Endothelial cell of umbilical vein (primary cell): ENCODE data around the gene CLBA1. TPM values are rescaled to one million over a fixed set of nuclear protein-coding genes. Genes with fewer than 3 reads are reported as not detected.

ENCODE experiments used
- BruUV-seq: library from RNA; stranded (reverse); fragments of 400-500 nt; replicated peaks from 2 replicates; lab custom pipeline; 2021; lab: Mats Ljungman, UMichigan
- CTCF ChIA-PET: fragments of 300-600, 350-600 bp; sonication (Branson Sonifier 250); formaldehyde crosslinking; loops from one replicate; lab custom pipeline; 2021; ENCODE audit warnings: antibody characterized with exemption, inconsistent platforms; lab: Charles Lee
- POLR2A ChIA-PET: fragments of 300-600, 350-600 bp; sonication (Branson Sonifier 250); formaldehyde crosslinking; loops from one replicate; lab custom pipeline; 2021; ENCODE audit warnings: antibody characterized with exemption, inconsistent platforms; lab: Charles Lee
- DNase-seq: peaks from one replicate; pipeline ENCODE4 v3.0.0-alpha.2; 2011; ENCODE audit warnings: low read depth, low spot score
- FAIRE-seq: peaks from 2 replicates; lab custom pipeline; 2011; peaks lifted over from hg19 to GRCh38; lab: Jason Lieb, UNC
- H2AFZ ChIP-seq: 2 replicates; pipeline ENCODE4 v1.6.0; 2012; ENCODE audit warnings: low read depth, low read length, control low read depth, inconsistent platforms
- H3K27ac ChIP-seq: 2 replicates; pipeline ENCODE4 v1.5.1; 2011; ENCODE audit warnings: low read depth, mild to moderate bottlenecking, control low read depth, low read length, moderate library complexity; ENCODE audit not compliant: insufficient read depth
- H3K27me3 ChIP-seq, 2 experiments: 2 replicates each; pipeline versions ENCODE4 v1.6.0 to v1.6.1; 2011; ENCODE audit warnings: low read length in 2 of 2, mixed read lengths in 1 of 2; ENCODE audit not compliant: control insufficient read depth in 2 of 2, insufficient read depth in 2 of 2
- H3K36me3 ChIP-seq, 2 experiments: 2 replicates in 1 of 2; 3 replicates in 1 of 2; pipeline ENCODE4 v1.5.1; 2011; ENCODE audit warnings: low read length in 2 of 2, mild to moderate bottlenecking in 1 of 2, moderate library complexity in 1 of 2; ENCODE audit not compliant: control insufficient read depth in 2 of 2, insufficient read depth in 2 of 2; ENCODE audit errors: extremely low read depth in 1 of 2
- H3K4me1 ChIP-seq: 3 replicates; pipeline ENCODE4 v1.5.1; 2011; ENCODE audit warnings: mild to moderate bottlenecking, low read length; ENCODE audit not compliant: control insufficient read depth, insufficient read depth; ENCODE audit errors: extremely low read depth
- H3K4me2 ChIP-seq: 2 replicates; pipeline ENCODE4 v1.6.1; 2011; ENCODE audit warnings: low read length, control low read depth, mixed read lengths; ENCODE audit not compliant: insufficient read depth
- H3K4me3 ChIP-seq, 3 experiments: fragments of 200-600 bp in 1 of 3; sonication (generic), shearing (Covaris generic) in 1 of 3; replicated peaks in 1 of 3; 2 replicates each; pipeline ENCODE4 v1.5.1; 2011 to 2016; ENCODE audit warnings: control low read depth in 3 of 3, low read length in 3 of 3, mild to moderate bottlenecking in 2 of 3, inconsistent platforms in 1 of 3, low read depth in 1 of 3, moderate library complexity in 1 of 3; ENCODE audit not compliant: insufficient read depth in 1 of 3
- H3K79me2 ChIP-seq: 2 replicates; pipeline ENCODE4 v1.6.0; 2012; ENCODE audit warnings: low read length, inconsistent platforms; ENCODE audit not compliant: control insufficient read depth, insufficient read depth
- H3K9ac ChIP-seq: replicated peaks from 2 replicates; pipeline ENCODE3; 2011; ENCODE audit warnings: low read length, control low read depth; ENCODE audit not compliant: insufficient read depth; ENCODE audit errors: extremely low read depth
- H3K9me1 ChIP-seq: replicated peaks from 3 replicates; pipeline ENCODE4 v1.6.0; 2011; ENCODE audit warnings: mild to moderate bottlenecking, low read length; ENCODE audit not compliant: control insufficient read depth, insufficient read depth; ENCODE audit errors: extremely low read depth
- H3K9me3 ChIP-seq: replicated peaks from 2 replicates; pipeline ENCODE4 v1.5.1; 2012; ENCODE audit warnings: low read length, inconsistent platforms; ENCODE audit not compliant: control insufficient read depth, insufficient read depth
- H4K20me1 ChIP-seq: replicated peaks from 2 replicates; pipeline ENCODE3; 2011; ENCODE audit warnings: mild to moderate bottlenecking, low read length; ENCODE audit not compliant: control insufficient read depth, insufficient read depth; ENCODE audit errors: extremely low read depth
- EZH2 ChIP-seq: IDR thresholded peaks from 2 replicates; pipeline ENCODE4 v1.6.1; 2012; ENCODE audit warnings: borderline replicate concordance, low read depth, mild to moderate bottlenecking, moderate library complexity, low read length, inconsistent platforms; ENCODE audit not compliant: severe bottlenecking
- FOS ChIP-seq: IDR thresholded peaks from 2 replicates; pipeline ENCODE4 v1.6.1; 2011; ENCODE audit warnings: mild to moderate bottlenecking, low read length, moderate library complexity, borderline replicate concordance; ENCODE audit not compliant: insufficient read depth
- GATA2 ChIP-seq: IDR thresholded peaks from 2 replicates; pipeline ENCODE4 v1.7.0; 2011; ENCODE audit warnings: low read depth, mild to moderate bottlenecking, moderate library complexity, mixed read lengths, low read length; ENCODE audit not compliant: insufficient read length, insufficient read depth
- JUN ChIP-seq: IDR thresholded peaks from 2 replicates; pipeline ENCODE4 v1.6.1; 2011; ENCODE audit warnings: borderline replicate concordance, low read depth; ENCODE audit not compliant: insufficient read length, insufficient read depth
- MAX ChIP-seq: IDR thresholded peaks from 2 replicates; pipeline ENCODE4 v1.6.1; 2011; ENCODE audit not compliant: insufficient read depth, insufficient read length
- MYC ChIP-seq: IDR thresholded peaks from one replicate; pipeline ENCODE4 v1.6.1; 2011; ENCODE audit warnings: mild to moderate bottlenecking, low read depth, low read length
- POLR2A ChIP-seq: IDR thresholded peaks from 2 replicates; pipeline ENCODE4 v1.6.1; 2012; ENCODE audit warnings: low read depth, mild to moderate bottlenecking, control low read depth, low read length
- POLR2AphosphoS5 ChIP-seq: IDR thresholded peaks from 2 replicates; pipeline ENCODE4 v1.6.1; 2012; ENCODE audit warnings: low read depth, mild to moderate bottlenecking, control low read depth, low read length, moderate library complexity; ENCODE audit not compliant: insufficient read depth
- dilution Hi-C: fragments of 300-500 bp; cut with MboI; formaldehyde crosslinking; loops from one replicate; pipeline ENCODE4 v1.15.0; 2019; ENCODE audit warnings: low sequenced_read_pairs; ENCODE audit not compliant: extremely low pct_ligation_motif_present
- intact Hi-C: fragments of 100-400 bp; cut with micrococcal nuclease; formaldehyde crosslinking; loops from one replicate; pipeline ENCODE4 v1.10.0; 2022
- polyA plus RNA-seq, 4 experiments: library from polyadenylated mRNA; depleted of rRNA in 3 of 4; stranded (reverse) in 3 of 4; unstranded in 1 of 4; fragments of >200 nt; gene quantifications; 2 replicates each; pipeline versions ENCODE4 v1.2.1 to v1.2.3, GENCODE V29; 2011 to 2012; ENCODE audit warnings: missing spikeins in 1 of 4
- total RNA-seq: library from RNA; stranded (reverse); gene quantifications from 2 replicates; pipeline ENCODE4 v1.2.3, GENCODE V29; 2021
- TF ChIP-seq, protein P1 (sequence below), 2 donors: IDR thresholded peaks; 1 replicate in 1 of 2; 2 replicates in 1 of 2; pipeline ENCODE4 v1.5.1; 2011; ENCODE audit warnings: low read length in 2 of 2, mild to moderate bottlenecking in 2 of 2, moderate library complexity in 2 of 2, control low read depth in 1 of 2, inconsistent platforms in 1 of 2, low read depth in 1 of 2; ENCODE audit not compliant: insufficient read depth in 1 of 2; ENCODE audit errors: extremely low read depth in 1 of 2

The CLBA1 gene
- total and polyA plus RNA-seq, 2 donors (not counting 3 experiments of a cell fraction or from before 2014, with no cell fraction given) = 5.2 to 5.3 TPM

DNA sequence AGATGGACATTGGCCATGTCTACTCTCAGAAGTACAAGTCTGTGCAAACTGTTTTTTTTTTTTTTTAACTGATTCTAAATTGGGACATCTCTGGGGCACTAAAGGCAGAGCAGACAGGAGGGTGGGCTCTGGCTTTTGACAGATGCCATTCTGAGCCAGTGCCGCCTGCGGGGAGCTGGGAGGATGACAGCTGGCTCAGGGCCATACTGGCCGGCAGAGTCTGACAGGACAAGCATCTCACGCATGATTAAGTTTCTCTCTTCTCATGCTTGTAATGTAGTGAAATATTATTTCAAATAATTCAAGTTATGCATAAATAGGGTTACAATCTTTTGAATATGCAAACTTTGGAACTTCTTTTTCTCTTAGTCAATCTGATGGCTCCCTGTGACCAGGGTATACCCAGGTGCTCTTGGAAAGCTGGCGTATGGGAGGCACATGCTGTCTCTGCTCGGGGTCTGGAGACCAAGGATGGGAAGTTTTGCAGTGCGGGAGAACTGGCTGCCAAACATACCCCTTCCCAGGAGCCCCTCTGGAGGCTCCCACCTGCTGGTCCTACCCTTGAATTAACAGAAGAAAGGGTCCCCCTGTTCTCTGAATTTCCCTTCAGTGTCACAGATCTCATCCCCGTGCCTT, 27.7 kb downstream of the CLBA1 start:
- Histone ChIP-seq H3K9me3 (no peaks in the 10 kb centered on the region), H3K4me1 (peaks cover 26% of the 10 kb centered on the region), H4K20me1 (no peaks in the 10 kb centered on the region), H3K36me3 (peaks cover 9 to 10% of the 10 kb centered on the region in 2 experiments), H2AFZ (no peak overlapping the region), H3K4me3 (no peak overlapping the region), H3K27me3 (no peaks in the 10 kb centered on the region), H3K79me2 (peaks cover 90% of the 10 kb centered on the region), H3K27ac (no peak overlapping the region), H3K9me1 (no peaks in the 10 kb centered on the region), H3K4me2 (no peak overlapping the region), H3K9ac (no peak overlapping the region)
- dilution Hi-C loops = no loop called here
- no TSS peak for BruUV-seq
- intact Hi-C loops = no loop called here
- ChIA-PET CTCF (interaction anchor here (0.8 to 2.1 kb wide), 3 partner anchors 9 to 33 kb away, joined by 3 to 15 read pairs (median 5); no protein-coding TSS in a partner anchor), POLR2A (no interaction called here)
- no peak for FAIRE-seq
- no peak for TF ChIP-seq JUN
- TF ChIP-seq EZH2 = no peak
- TF ChIP-seq POLR2A = no peak
- TF ChIP-seq FOS = no peak
- TF ChIP-seq, protein P1, sequence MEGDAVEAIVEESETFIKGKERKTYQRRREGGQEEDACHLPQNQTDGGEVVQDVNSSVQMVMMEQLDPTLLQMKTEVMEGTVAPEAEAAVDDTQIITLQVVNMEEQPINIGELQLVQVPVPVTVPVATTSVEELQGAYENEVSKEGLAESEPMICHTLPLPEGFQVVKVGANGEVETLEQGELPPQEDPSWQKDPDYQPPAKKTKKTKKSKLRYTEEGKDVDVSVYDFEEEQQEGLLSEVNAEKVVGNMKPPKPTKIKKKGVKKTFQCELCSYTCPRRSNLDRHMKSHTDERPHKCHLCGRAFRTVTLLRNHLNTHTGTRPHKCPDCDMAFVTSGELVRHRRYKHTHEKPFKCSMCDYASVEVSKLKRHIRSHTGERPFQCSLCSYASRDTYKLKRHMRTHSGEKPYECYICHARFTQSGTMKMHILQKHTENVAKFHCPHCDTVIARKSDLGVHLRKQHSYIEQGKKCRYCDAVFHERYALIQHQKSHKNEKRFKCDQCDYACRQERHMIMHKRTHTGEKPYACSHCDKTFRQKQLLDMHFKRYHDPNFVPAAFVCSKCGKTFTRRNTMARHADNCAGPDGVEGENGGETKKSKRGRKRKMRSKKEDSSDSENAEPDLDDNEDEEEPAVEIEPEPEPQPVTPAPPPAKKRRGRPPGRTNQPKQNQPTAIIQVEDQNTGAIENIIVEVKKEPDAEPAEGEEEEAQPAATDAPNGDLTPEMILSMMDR (IDR thresholded peaks at IDR 0.05; ENCODE audit: extremely low read depth in 1 of 2, insufficient read depth in 1 of 2, low read depth in 1 of 2, low read length in 2 of 2) = no peak
- no peak for TF ChIP-seq POLR2AphosphoS5
- no peak for TF ChIP-seq GATA2
- no peak for TF ChIP-seq MAX
- TF ChIP-seq MYC = no peak
- DNase-seq = no peak
